K562 (cell line): Measurements from ENCODE around the gene TDRD12. TPM values are rescaled to one million over a fixed set of nuclear protein-coding genes. Genes with fewer than 3 reads are reported as not detected.

Experiments
- ATAC-seq: fragments of 200-7000 bp; cut with Tn5 transposase; 3 replicates; pipeline ENCODE4 v1.9.1; 2020; ENCODE audit warnings: moderate library complexity
- BruUV-seq: library from RNA; stranded (reverse); fragments of 400-500 nt; replicated peaks from 2 replicates; lab custom pipeline; 2021; lab: Mats Ljungman, UMichigan
- CTCF ChIA-PET: fragments of 300-600 bp; formaldehyde crosslinking; extraction: SDS; loops from one replicate; lab custom pipeline; 2021; ENCODE audit warnings: low intra/inter-chr PET ratio; lab: Yijun Ruan, JAX
- POLR2A ChIA-PET: fragments of 300-600, 350-650 bp; sonication (Branson Sonifier 250); formaldehyde crosslinking; extraction: SDS; loops from one replicate; lab custom pipeline; 2021; ENCODE audit warnings: antibody characterized with exemption, inconsistent platforms; lab: Yijun Ruan, JAX
- DNase-seq, 4 experiments: peaks; one replicate each; pipeline versions ENCODE4 v3.0.0 to v3.0.0-alpha.2; 2011 to 2018; ENCODE audit warnings: low spot score in 3 of 4, mixed read lengths in 3 of 4; ENCODE audit errors: extremely low read depth in 1 of 4
- FAIRE-seq: peaks from 2 replicates; lab custom pipeline; 2011; peaks lifted over from hg19 to GRCh38; lab: Jason Lieb, UNC
- H2AFZ ChIP-seq: 2 replicates; pipeline ENCODE4 v1.6.0; 2011; ENCODE audit warnings: low read depth, low read length, control low read depth, inconsistent platforms
- H3K27ac ChIP-seq: fragments of 200-600 bp; 3 replicates; pipeline ENCODE4 v1.8.0; 2011; ENCODE audit warnings: low read depth, mild to moderate bottlenecking, control low read depth, inconsistent platforms, low read length, moderate library complexity, mixed read lengths; ENCODE audit errors: extremely low read depth
- H3K27me3 ChIP-seq, 2 experiments: fragments of 300-600 bp in 1 of 2; 2 replicates in 1 of 2; 3 replicates in 1 of 2; pipeline versions ENCODE4 v1.6.0 to v1.8.0; 2011; ENCODE audit warnings: inconsistent platforms in 2 of 2, low read length in 2 of 2, mild to moderate bottlenecking in 1 of 2, mixed read lengths in 1 of 2, moderate library complexity in 1 of 2; ENCODE audit not compliant: control insufficient read depth in 2 of 2, insufficient read depth in 2 of 2
- H3K36me3 ChIP-seq: fragments of 300-600 bp; 3 replicates; pipeline ENCODE4 v1.8.0; 2011; ENCODE audit warnings: mild to moderate bottlenecking, low read length, inconsistent platforms; ENCODE audit not compliant: control insufficient read depth, insufficient read depth
- H3K4me1 ChIP-seq, 2 experiments: fragments of 200-600 bp in 1 of 2; replicated peaks in 1 of 2; 2 replicates in 1 of 2; 3 replicates in 1 of 2; pipeline versions ENCODE4 v1.5.1 to v1.8.0; 2011; ENCODE audit warnings: inconsistent platforms in 2 of 2, low read length in 2 of 2, mild to moderate bottlenecking in 1 of 2, mixed read lengths in 1 of 2, moderate library complexity in 1 of 2; ENCODE audit not compliant: control insufficient read depth in 2 of 2, insufficient read depth in 2 of 2
- H3K4me2 ChIP-seq: 2 replicates; pipeline ENCODE4 v1.6.1; 2011; ENCODE audit warnings: low read length, control low read depth, inconsistent platforms, mixed read lengths; ENCODE audit not compliant: insufficient read depth
- H3K4me3 ChIP-seq: fragments of 200-600 bp; sonication (generic), shearing (Covaris generic); 2 replicates; pipeline ENCODE4 v1.5.1; 2016; ENCODE audit warnings: control low read depth, inconsistent platforms
- H3K79me2 ChIP-seq: fragments of 200-600 bp; 3 replicates; pipeline ENCODE4 v1.8.0; 2011; ENCODE audit warnings: low read length, inconsistent platforms; ENCODE audit not compliant: control insufficient read depth, insufficient read depth
- H3K9ac ChIP-seq, 2 experiments: 2 replicates each; pipeline versions ENCODE4 v1.6.0 to v1.6.1; 2011; ENCODE audit warnings: low read depth in 2 of 2, low read length in 2 of 2, control low read depth in 1 of 2, inconsistent platforms in 1 of 2, mild to moderate bottlenecking in 1 of 2, mixed read lengths in 1 of 2; ENCODE audit not compliant: insufficient read depth in 1 of 2
- H3K9me1 ChIP-seq: one replicate; pipeline ENCODE4 v1.6.0; 2011; ENCODE audit warnings: inconsistent platforms, mild to moderate bottlenecking, low read length, moderate library complexity; ENCODE audit not compliant: control insufficient read depth, insufficient read depth
- H3K9me3 ChIP-seq: replicated peaks from 2 replicates; pipeline ENCODE4 v1.5.1; 2011; ENCODE audit warnings: low read depth, low read length, inconsistent platforms; ENCODE audit not compliant: control insufficient read depth, insufficient read depth
- H4K20me1 ChIP-seq: replicated peaks from 2 replicates; pipeline ENCODE4 v1.6.1; 2011; ENCODE audit warnings: low read length, inconsistent platforms, mixed read lengths; ENCODE audit not compliant: control insufficient read depth, insufficient read depth
- GABPB2 ChIP-seq: fragments of 250-450 bp; sonication (Bioruptor Pico); conservative IDR thresholded peaks from 2 replicates; pipeline ENCODE4 v1.5.1; 2021; ENCODE audit warnings: mild to moderate bottlenecking
- NBN ChIP-seq: fragments of 450-650 bp; IDR thresholded peaks from 2 replicates; pipeline ENCODE4 v1.6.1; 2016; ENCODE audit warnings: low read depth, mild to moderate bottlenecking
- NR1H2 ChIP-seq: sonication (generic); formaldehyde crosslinking; IDR thresholded peaks from 2 replicates; pipeline ENCODE4 v1.4.0; 2020; ENCODE audit warnings: mild to moderate bottlenecking, missing genetic modification reagents
- PCBP1 ChIP-seq: fragments of 200-400 bp; formaldehyde crosslinking; IDR thresholded peaks from 2 replicates; pipeline ENCODE4 v1.6.1; 2018; ENCODE audit warnings: mild to moderate bottlenecking, low read depth, low read length; ENCODE audit not compliant: poor library complexity, severe bottlenecking
- RB1 ChIP-seq: fragments of 450-650 bp; IDR thresholded peaks from 2 replicates; pipeline ENCODE4 v1.6.1; 2017; ENCODE audit warnings: low read depth, mild to moderate bottlenecking
- STAT5B ChIP-seq: fragments of 250-450 bp; sonication (Bioruptor Pico); IDR thresholded peaks from 2 replicates; pipeline ENCODE4 v1.8.0; 2021; ENCODE audit warnings: mild to moderate bottlenecking, inconsistent platforms
- ZNF57 ChIP-seq: fragments of 450-650 bp; formaldehyde crosslinking; IDR thresholded peaks from 2 replicates; pipeline ENCODE4 v1.4.0; 2020; ENCODE audit warnings: mild to moderate bottlenecking, moderate library complexity
- WGBS: fragments of 100-300 bp; shearing (Covaris generic); methylation state at CpG from one replicate; pipeline ENCODE4 v1.1.6; 2016; ENCODE audit warnings: low coverage, mixed read lengths; ENCODE audit not compliant: insufficient coverage; ENCODE audit errors: missing lambda C conversion rate; 5-methylcytosine and 5-hydroxymethylcytosine counted together
- in situ Hi-C: fragments of 300-500 bp; cut with MboI; formaldehyde crosslinking; loops from 4 replicates; pipeline ENCODE4 v1.15.0; 2018; ENCODE audit warnings: inconsistent platforms, mixed read lengths
- intact Hi-C: fragments of 100-400 bp; cut with micrococcal nuclease; formaldehyde crosslinking; loops from 2 replicates; pipeline ENCODE4 v1.14.2; 2022
- polyA plus RNA-seq, 8 experiments: library from polyadenylated mRNA; depleted of rRNA in 4 of 8; stranded (reverse) in 5 of 8; unstranded in 3 of 8; fragments of >200 nt; fragmentation: Nextera tagmentation in 2 of 8; fragmentation: Illumina TruSeq in 1 of 8; extraction: Ambion mirVana in 2 of 8; extraction: Trizol in 1 of 8; gene quantifications; 2 replicates each; pipeline versions ENCODE4 v1.2.1 to v1.2.3, GENCODE V29; 2011 to 2014; ENCODE audit warnings: inconsistent platforms in 1 of 8, missing spikeins in 1 of 8
- total RNA-seq, 7 experiments: library from RNA; depleted of rRNA in 6 of 7; stranded (reverse); fragments of >200 nt in 6 of 7; fragmentation: Illumina TruSeq in 2 of 7; extraction: Trizol in 2 of 7; gene quantifications; 2 replicates each; pipeline versions ENCODE4 v1.2.1 to v1.2.3, GENCODE V29; 2011 to 2021; ENCODE audit warnings: low replicate concordance in 1 of 7
- TF ChIP-seq, protein P1 (sequence below): fragments of 450-650 bp; IDR thresholded peaks from 2 replicates; pipeline ENCODE4 v1.6.1; 2018; ENCODE audit not compliant: partially characterized antibody
- TF ChIP-seq, protein P2 (sequence below): fragments of 450-650 bp; formaldehyde crosslinking; IDR thresholded peaks from 2 replicates; pipeline ENCODE4 v1.4.0; 2022; ENCODE audit warnings: missing genetic modification characterization
- TF ChIP-seq, protein P3 (sequence below): IDR thresholded peaks from 3 replicates; pipeline ENCODE4 v1.6.1; 2011; ENCODE audit warnings: borderline replicate concordance, mild to moderate bottlenecking; ENCODE audit not compliant: insufficient read length, insufficient read depth
- TF ChIP-seq, protein P4 (sequence below): sonication (generic); formaldehyde crosslinking; IDR thresholded peaks from 2 replicates; pipeline ENCODE4 v1.8.0; 2022; ENCODE audit warnings: missing genetic modification reagents, mild to moderate bottlenecking, borderline replicate concordance
- TF ChIP-seq, protein P5 (sequence below): fragments of 450-650 bp; conservative IDR thresholded peaks from 2 replicates; pipeline ENCODE4 v1.6.1; 2016; ENCODE audit warnings: missing genetic modification characterization, low read depth, mild to moderate bottlenecking, control low read depth, missing compliant biosample characterization
- TF ChIP-seq, protein P6 (sequence below): IDR thresholded peaks from 2 replicates; pipeline ENCODE4 v1.6.1; 2011; ENCODE audit not compliant: insufficient read length; ENCODE audit errors: extremely low read depth

The TDRD12 gene
- total and polyA plus RNA-seq, 9 of the 15 experiments (the other 6 are each of a cell fraction or from before 2014, with no cell fraction given) = 0.03 TPM; not detected in 8

DNA sequence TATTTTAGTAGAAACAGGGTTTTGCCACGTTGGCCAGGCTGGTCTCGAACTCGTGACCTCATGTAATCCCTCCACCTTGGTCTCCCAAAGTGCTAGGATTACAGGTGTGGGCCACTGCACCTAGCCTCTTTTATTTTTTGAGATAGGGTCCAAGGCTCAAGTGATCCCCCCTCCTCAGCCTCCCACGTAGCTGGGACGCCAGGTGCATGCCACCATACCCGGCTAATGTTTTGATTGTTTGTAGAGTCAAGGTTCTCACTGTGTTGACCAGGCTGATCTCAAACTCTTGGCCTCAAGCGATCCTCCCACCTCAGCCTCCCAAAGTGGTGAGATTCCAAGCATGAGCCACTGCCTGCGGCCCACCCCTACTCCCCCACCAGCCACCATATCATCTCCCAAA, 143.7 kb downstream of the TDRD12 start:
- FAIRE-seq = no peak
- no peak for ATAC-seq

More for the DNA sequence above, 143.7 kb downstream of the TDRD12 start:
- POLR2A ChIA-PET = no interaction called here
- TF ChIP-seq, protein P1, sequence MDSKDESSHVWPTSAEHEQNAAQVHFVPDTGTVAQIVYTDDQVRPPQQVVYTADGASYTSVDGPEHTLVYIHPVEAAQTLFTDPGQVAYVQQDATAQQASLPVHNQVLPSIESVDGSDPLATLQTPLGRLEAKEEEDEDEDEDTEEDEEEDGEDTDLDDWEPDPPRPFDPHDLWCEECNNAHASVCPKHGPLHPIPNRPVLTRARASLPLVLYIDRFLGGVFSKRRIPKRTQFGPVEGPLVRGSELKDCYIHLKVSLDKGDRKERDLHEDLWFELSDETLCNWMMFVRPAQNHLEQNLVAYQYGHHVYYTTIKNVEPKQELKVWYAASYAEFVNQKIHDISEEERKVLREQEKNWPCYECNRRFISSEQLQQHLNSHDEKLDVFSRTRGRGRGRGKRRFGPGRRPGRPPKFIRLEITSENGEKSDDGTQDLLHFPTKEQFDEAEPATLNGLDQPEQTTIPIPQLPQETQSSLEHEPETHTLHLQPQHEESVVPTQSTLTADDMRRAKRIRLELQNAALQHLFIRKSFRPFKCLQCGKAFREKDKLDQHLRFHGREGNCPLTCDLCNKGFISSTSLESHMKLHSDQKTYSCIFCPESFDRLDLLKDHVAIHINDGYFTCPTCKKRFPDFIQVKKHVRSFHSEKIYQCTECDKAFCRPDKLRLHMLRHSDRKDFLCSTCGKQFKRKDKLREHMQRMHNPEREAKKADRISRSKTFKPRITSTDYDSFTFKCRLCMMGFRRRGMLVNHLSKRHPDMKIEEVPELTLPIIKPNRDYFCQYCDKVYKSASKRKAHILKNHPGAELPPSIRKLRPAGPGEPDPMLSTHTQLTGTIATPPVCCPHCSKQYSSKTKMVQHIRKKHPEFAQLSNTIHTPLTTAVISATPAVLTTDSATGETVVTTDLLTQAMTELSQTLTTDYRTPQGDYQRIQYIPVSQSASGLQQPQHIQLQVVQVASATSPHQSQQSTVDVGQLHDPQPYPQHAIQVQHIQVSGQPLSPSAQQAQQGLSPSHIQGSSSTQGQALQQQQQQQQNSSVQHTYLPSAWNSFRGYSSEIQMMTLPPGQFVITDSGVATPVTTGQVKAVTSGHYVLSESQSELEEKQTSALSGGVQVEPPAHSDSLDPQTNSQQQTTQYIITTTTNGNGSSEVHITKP = no peak
- TF ChIP-seq RB1 (no peak), ZNF57 (CRISPR knock-in tag) (no peak), PCBP1 (no peak), GABPB2 (CRISPR knock-in tag) (no peak), NR1H2 (no peak), STAT5B (CRISPR knock-in tag) (no peak), NBN (no peak)
- TF ChIP-seq, protein P2, sequence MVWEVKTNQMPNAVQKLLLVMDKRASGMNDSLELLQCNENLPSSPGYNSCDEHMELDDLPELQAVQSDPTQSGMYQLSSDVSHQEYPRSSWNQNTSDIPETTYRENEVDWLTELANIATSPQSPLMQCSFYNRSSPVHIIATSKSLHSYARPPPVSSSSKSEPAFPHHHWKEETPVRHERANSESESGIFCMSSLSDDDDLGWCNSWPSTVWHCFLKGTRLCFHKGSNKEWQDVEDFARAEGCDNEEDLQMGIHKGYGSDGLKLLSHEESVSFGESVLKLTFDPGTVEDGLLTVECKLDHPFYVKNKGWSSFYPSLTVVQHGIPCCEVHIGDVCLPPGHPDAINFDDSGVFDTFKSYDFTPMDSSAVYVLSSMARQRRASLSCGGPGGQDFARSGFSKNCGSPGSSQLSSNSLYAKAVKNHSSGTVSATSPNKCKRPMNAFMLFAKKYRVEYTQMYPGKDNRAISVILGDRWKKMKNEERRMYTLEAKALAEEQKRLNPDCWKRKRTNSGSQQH = no peak
- TF ChIP-seq, protein P3, sequence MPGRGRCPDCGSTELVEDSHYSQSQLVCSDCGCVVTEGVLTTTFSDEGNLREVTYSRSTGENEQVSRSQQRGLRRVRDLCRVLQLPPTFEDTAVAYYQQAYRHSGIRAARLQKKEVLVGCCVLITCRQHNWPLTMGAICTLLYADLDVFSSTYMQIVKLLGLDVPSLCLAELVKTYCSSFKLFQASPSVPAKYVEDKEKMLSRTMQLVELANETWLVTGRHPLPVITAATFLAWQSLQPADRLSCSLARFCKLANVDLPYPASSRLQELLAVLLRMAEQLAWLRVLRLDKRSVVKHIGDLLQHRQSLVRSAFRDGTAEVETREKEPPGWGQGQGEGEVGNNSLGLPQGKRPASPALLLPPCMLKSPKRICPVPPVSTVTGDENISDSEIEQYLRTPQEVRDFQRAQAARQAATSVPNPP = no peak
- TF ChIP-seq, protein P4, sequence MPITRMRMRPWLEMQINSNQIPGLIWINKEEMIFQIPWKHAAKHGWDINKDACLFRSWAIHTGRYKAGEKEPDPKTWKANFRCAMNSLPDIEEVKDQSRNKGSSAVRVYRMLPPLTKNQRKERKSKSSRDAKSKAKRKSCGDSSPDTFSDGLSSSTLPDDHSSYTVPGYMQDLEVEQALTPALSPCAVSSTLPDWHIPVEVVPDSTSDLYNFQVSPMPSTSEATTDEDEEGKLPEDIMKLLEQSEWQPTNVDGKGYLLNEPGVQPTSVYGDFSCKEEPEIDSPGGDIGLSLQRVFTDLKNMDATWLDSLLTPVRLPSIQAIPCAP (CRISPR knock-in tag) = no peak
- TF ChIP-seq, protein P5, sequence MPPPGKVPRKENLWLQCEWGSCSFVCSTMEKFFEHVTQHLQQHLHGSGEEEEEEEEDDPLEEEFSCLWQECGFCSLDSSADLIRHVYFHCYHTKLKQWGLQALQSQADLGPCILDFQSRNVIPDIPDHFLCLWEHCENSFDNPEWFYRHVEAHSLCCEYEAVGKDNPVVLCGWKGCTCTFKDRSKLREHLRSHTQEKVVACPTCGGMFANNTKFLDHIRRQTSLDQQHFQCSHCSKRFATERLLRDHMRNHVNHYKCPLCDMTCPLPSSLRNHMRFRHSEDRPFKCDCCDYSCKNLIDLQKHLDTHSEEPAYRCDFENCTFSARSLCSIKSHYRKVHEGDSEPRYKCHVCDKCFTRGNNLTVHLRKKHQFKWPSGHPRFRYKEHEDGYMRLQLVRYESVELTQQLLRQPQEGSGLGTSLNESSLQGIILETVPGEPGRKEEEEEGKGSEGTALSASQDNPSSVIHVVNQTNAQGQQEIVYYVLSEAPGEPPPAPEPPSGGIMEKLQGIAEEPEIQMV (tag) = no peak
- TF ChIP-seq, protein P6, sequence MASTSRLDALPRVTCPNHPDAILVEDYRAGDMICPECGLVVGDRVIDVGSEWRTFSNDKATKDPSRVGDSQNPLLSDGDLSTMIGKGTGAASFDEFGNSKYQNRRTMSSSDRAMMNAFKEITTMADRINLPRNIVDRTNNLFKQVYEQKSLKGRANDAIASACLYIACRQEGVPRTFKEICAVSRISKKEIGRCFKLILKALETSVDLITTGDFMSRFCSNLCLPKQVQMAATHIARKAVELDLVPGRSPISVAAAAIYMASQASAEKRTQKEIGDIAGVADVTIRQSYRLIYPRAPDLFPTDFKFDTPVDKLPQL = no peak
- TF ChIP-seq, all 486 proteins: peak for 0
- Histone ChIP-seq H3K4me1 (peaks cover 0 to 16% of the 10 kb centered on the region in 2 experiments; a peak in 1 of 5 replicates), H4K20me1 (no peaks in the 10 kb centered on the region), H3K36me3 (no peaks in the 10 kb centered on the region), H3K9ac (no peak overlapping the region), H3K79me2 (no peaks in the 10 kb centered on the region), H3K4me2 (no peak overlapping the region), H3K9me3 (no peaks in the 10 kb centered on the region), H3K9me1 (no peaks in the 10 kb centered on the region), H2AFZ (no peak overlapping the region), H3K4me3 (no peak overlapping the region), H3K27me3 (peaks cover 25 to 60% of the 10 kb centered on the region in 2 experiments), H3K27ac (no peak overlapping the region)
- under 1% methylated on average over 8 of the region's 8 CpGs for WGBS
- no TSS peak for BruUV-seq
- no peak for DNase-seq
- intact Hi-C loops = no loop called here
- CTCF ChIA-PET = no interaction called here
- in situ Hi-C loops = no loop called here
